ENCODE measurements around the gene XCL1. TPM values are rescaled to one million over a fixed set of nuclear protein-coding genes. Genes with fewer than 3 reads are reported as not detected.
A peak's percentile ranks its signal among the peaks of the same experiment; 100 is the strongest.

XCL1 gene
- polyA plus RNA-seq, 1 experiment = not detected

GRCh38 chr1:168599641-168600040, 23.2 kb downstream of the XCL1 start:
- Histone ChIP-seq H3K4me3 (ENCODE audit: low read depth, low read length) (no peak overlapping the region), H3K27me3 (ENCODE audit: control insufficient read depth, insufficient read depth, low read length) (no peaks in the 10 kb centered on the region), H3K36me3 (ENCODE audit: control insufficient read depth, insufficient read depth, low read length) (no peaks in the 10 kb centered on the region)
- ChIA-PET POLR2A (no interaction called here), CTCF (interaction anchor here (0.8 to 2.9 kb wide), 2 partner anchors 15 to 160 kb away, joined by 3 to 14 read pairs; no protein-coding TSS in a partner anchor)
- no peak for DNase-seq (ENCODE audit: low read depth)
- TF ChIP-seq CTCF (IDR thresholded peaks at IDR 0.05; ENCODE audit: insufficient read depth, low read depth, low read length) = no peak

GRCh38 chr1:168601051-168601450, 24.6 kb downstream of the XCL1 start:
- Histone ChIP-seq H3K4me3 (ENCODE audit: low read depth, low read length) (no peak overlapping the region), H3K36me3 (ENCODE audit: control insufficient read depth, insufficient read depth, low read length) (no peaks in the 10 kb centered on the region), H3K27me3 (ENCODE audit: control insufficient read depth, insufficient read depth, low read length) (no peaks in the 10 kb centered on the region)
- POLR2A ChIA-PET = no interaction called here
- DNase-seq (ENCODE audit: low read depth) = no peak
- no peak for TF ChIP-seq CTCF (IDR thresholded peaks at IDR 0.05; ENCODE audit: insufficient read depth, low read depth, low read length)
- CTCF ChIA-PET = interaction anchor here (1.0 to 2.9 kb wide), 2 partner anchors 158 to 161 kb away, joined by 3 to 14 read pairs; no protein-coding TSS in a partner anchor

GRCh38 chr1:168603501-168604110, 27.2 kb downstream of the XCL1 start:
- CTCF ChIA-PET = interaction anchor here (0.6 to 3.5 kb wide), 32 partner anchors 9 to 945 kb away, joined by 3 to 52 read pairs (median 5); partner anchors contain the start of gene NME7
- POLR2A ChIA-PET = no interaction called here
- H3K4me3 ChIP-seq (ENCODE audit: low read depth, low read length) = no peak overlapping the region
- no peak for DNase-seq (ENCODE audit: low read depth)
- TF ChIP-seq CTCF (IDR thresholded peaks at IDR 0.05; ENCODE audit: insufficient read depth, low read depth, low read length) = peak; percentile 81
- H3K36me3 ChIP-seq (ENCODE audit: control insufficient read depth, insufficient read depth, low read length) = no peaks in the 10 kb centered on the region
- no peaks in the 10 kb centered on the region for H3K27me3 ChIP-seq (ENCODE audit: control insufficient read depth, insufficient read depth, low read length)

- no peak for TF ChIP-seq CTCF (IDR thresholded peaks at IDR 0.05; ENCODE audit: insufficient read depth, low read depth, low read length)
- Histone ChIP-seq H3K27me3 (ENCODE audit: control insufficient read depth, insufficient read depth, low read length) (no peaks in the 10 kb centered on the region; the same call in 1 of the 2 replicates), H3K36me3 (ENCODE audit: control insufficient read depth, insufficient read depth, low read length) (no peaks in the 10 kb centered on the region), H3K4me3 (ENCODE audit: low read depth, low read length) (no peak overlapping the region)
- DNase-seq (ENCODE audit: low read depth) = no peak
- POLR2A ChIA-PET = no interaction called here
- CTCF ChIA-PET = interaction anchor here (2.8 to 3.5 kb wide), 2 partner anchors 743 to 940 kb away, joined by 10 to 52 read pairs; no protein-coding TSS in a partner anchor
Observed at GRCh38 chr1:168605443-168605842, 29.0 kb downstream of the XCL1 start.

- H3K4me3 ChIP-seq (ENCODE audit: low read depth, low read length) = no peak overlapping the region
- ChIA-PET POLR2A (no interaction called here), CTCF (no interaction called here)
- DNase-seq (ENCODE audit: low read depth) = no peak
- H3K36me3 ChIP-seq (ENCODE audit: control insufficient read depth, insufficient read depth, low read length) = no peaks in the 10 kb centered on the region
- no peaks in the 10 kb centered on the region; the same call in 1 of the 2 replicates for H3K27me3 ChIP-seq (ENCODE audit: control insufficient read depth, insufficient read depth, low read length)
- TF ChIP-seq CTCF (IDR thresholded peaks at IDR 0.05; ENCODE audit: insufficient read depth, low read depth, low read length) = no peak
Observed at GRCh38 chr1:168606096-168606495, 29.7 kb downstream of the XCL1 start.

Data from BJ (cell line).